H1 (cell line): Measurements from ENCODE around the gene CCDC179. TPM values are rescaled to one million over a fixed set of nuclear protein-coding genes. Genes with fewer than 3 reads are reported as not detected.

ENCODE experiments used
- CTCF ChIA-PET: fragments of 300-600 bp; sonication (Branson Sonifier 250); formaldehyde crosslinking; loops from one replicate; lab custom pipeline; 2021; ENCODE audit not compliant: partially characterized antibody; lab: Charles Lee
- POLR2A ChIA-PET: fragments of 300-600 bp; sonication (Branson Sonifier 250); formaldehyde crosslinking; loops from one replicate; lab custom pipeline; 2021; ENCODE audit warnings: inconsistent platforms; ENCODE audit not compliant: partially characterized antibody; lab: Charles Lee
- DNase-seq, 2 experiments: peaks; one replicate each; pipeline versions ENCODE4 v3.0.0 to v3.0.0-alpha.2; 2010 to 2022; ENCODE audit warnings: low spot score in 2 of 2, low read depth in 1 of 2, mixed read lengths in 1 of 2
- FAIRE-seq: peaks from 2 replicates; lab custom pipeline; 2011; peaks lifted over from hg19 to GRCh38; lab: Jason Lieb, UNC
- H2AFZ ChIP-seq: 2 replicates; pipeline ENCODE4 v1.8.1; 2012; ENCODE audit warnings: low read length, inconsistent platforms
- H2AK5ac ChIP-seq: 2 replicates; pipeline ENCODE4 v1.6.1; 2013; ENCODE audit warnings: low read depth, low read length
- H2BK120ac ChIP-seq: replicated peaks from 2 replicates; pipeline ENCODE3; 2013; ENCODE audit warnings: low read depth, low read length, inconsistent platforms
- H2BK12ac ChIP-seq: 2 replicates; pipeline ENCODE4 v1.6.1; 2013; ENCODE audit warnings: low read depth, low read length
- H2BK15ac ChIP-seq: 2 replicates; pipeline ENCODE4 v1.6.1; 2013; ENCODE audit warnings: low read length
- H2BK20ac ChIP-seq: 2 replicates; pipeline ENCODE4 v1.6.1; 2013; ENCODE audit warnings: low read length
- H2BK5ac ChIP-seq: 2 replicates; pipeline ENCODE4 v1.6.1; 2013; ENCODE audit warnings: low read depth, low read length
- H3K14ac ChIP-seq: 2 replicates; pipeline ENCODE4 v1.6.1; 2013; ENCODE audit warnings: inconsistent platforms; ENCODE audit not compliant: insufficient read length
- H3K18ac ChIP-seq: 2 replicates; pipeline ENCODE4 v1.6.1; 2013; ENCODE audit warnings: low read length; ENCODE audit errors: extremely low read depth
- H3K23ac ChIP-seq: 2 replicates; pipeline ENCODE4 v1.6.1; 2013; ENCODE audit warnings: inconsistent platforms; ENCODE audit not compliant: insufficient read length
- H3K23me2 ChIP-seq: 2 replicates; pipeline ENCODE4 v1.6.1; 2013; ENCODE audit warnings: low read depth, low read length
- H3K27ac ChIP-seq: 2 replicates; pipeline ENCODE4 v1.6.1; 2011; ENCODE audit warnings: low read depth, low read length, inconsistent platforms
- H3K27me3 ChIP-seq, 4 experiments: replicated peaks in 1 of 4; 1 replicate in 1 of 4; 2 replicates in 3 of 4; pipeline versions ENCODE4 v1.6.1 to v1.8.1; 2011 to 2013; ENCODE audit warnings: low read length in 3 of 4, mild to moderate bottlenecking in 3 of 4, inconsistent platforms in 2 of 4, mixed read lengths in 2 of 4, moderate library complexity in 1 of 4; ENCODE audit not compliant: control insufficient read depth in 3 of 4, insufficient read depth in 3 of 4; ENCODE audit errors: extremely low read depth in 1 of 4
- H3K36me3 ChIP-seq, 4 experiments: 2 replicates each; pipeline versions ENCODE4 v1.6.1 to v1.8.1; 2011 to 2013; ENCODE audit warnings: mild to moderate bottlenecking in 4 of 4, low read length in 3 of 4, moderate library complexity in 2 of 4, control low read depth in 1 of 4, inconsistent platforms in 1 of 4; ENCODE audit not compliant: insufficient read depth in 4 of 4, control insufficient read depth in 2 of 4
- H3K4ac ChIP-seq: replicated peaks from 2 replicates; pipeline ENCODE3; 2013; ENCODE audit warnings: low read length, low read depth, mixed read lengths, inconsistent platforms; ENCODE audit not compliant: insufficient read length
- H3K4me1 ChIP-seq, 4 experiments: replicated peaks in 1 of 4; 1 replicate in 1 of 4; 2 replicates in 3 of 4; pipeline versions ENCODE4 v1.6.1 to v1.8.1; 2011 to 2013; ENCODE audit warnings: low read length in 3 of 4, inconsistent platforms in 2 of 4, mixed read lengths in 1 of 4; ENCODE audit not compliant: insufficient read depth in 4 of 4, control insufficient read depth in 3 of 4
- H3K4me2 ChIP-seq, 2 experiments: 2 replicates each; pipeline versions ENCODE4 v1.6.1 to v1.8.1; 2011 to 2013; ENCODE audit warnings: low read depth in 2 of 2, low read length in 2 of 2, control low read depth in 1 of 2, inconsistent platforms in 1 of 2, mild to moderate bottlenecking in 1 of 2; ENCODE audit not compliant: insufficient read depth in 1 of 2
- H3K4me3 ChIP-seq, 4 experiments: fragments of 200-600, 300-600 bp in 1 of 4; sonication (generic), shearing (Covaris generic), sonication (Bioruptor Twin) in 1 of 4; 2 replicates each; pipeline versions ENCODE4 v1.5.1 to v1.8.1; 2011 to 2016; ENCODE audit warnings: low read length in 4 of 4, low read depth in 3 of 4, control low read depth in 2 of 4, inconsistent platforms in 2 of 4, mild to moderate bottlenecking in 2 of 4, mixed read lengths in 1 of 4, moderate library complexity in 1 of 4; ENCODE audit not compliant: insufficient read depth in 2 of 4; ENCODE audit errors: extremely low read depth in 1 of 4
- H3K56ac ChIP-seq: replicated peaks from 2 replicates; pipeline ENCODE3; 2013; ENCODE audit warnings: low read depth, mild to moderate bottlenecking, mixed read lengths, low read length, inconsistent platforms; ENCODE audit not compliant: insufficient read length
- H3K79me1 ChIP-seq: 2 replicates; pipeline ENCODE4 v1.6.1; 2013; ENCODE audit warnings: low read depth, low read length, control low read depth
- H3K79me2 ChIP-seq, 2 experiments: 2 replicates each; pipeline versions ENCODE4 v1.6.1 to v1.8.1; 2012 to 2013; ENCODE audit warnings: low read length in 2 of 2, mild to moderate bottlenecking in 2 of 2, inconsistent platforms in 1 of 2; ENCODE audit not compliant: insufficient read depth in 2 of 2, control insufficient read depth in 1 of 2
- H3K9ac ChIP-seq, 4 experiments: replicated peaks in 1 of 4; 1 replicate in 1 of 4; 2 replicates in 3 of 4; pipeline versions ENCODE4 v1.6.1 to v1.8.1; 2011 to 2013; ENCODE audit warnings: low read depth in 3 of 4, low read length in 3 of 4, control low read depth in 2 of 4, mild to moderate bottlenecking in 2 of 4, moderate library complexity in 2 of 4, inconsistent platforms in 1 of 4; ENCODE audit errors: extremely low read depth in 1 of 4
- H3K9me3 ChIP-seq, 2 experiments: 2 replicates each; pipeline versions ENCODE4 v1.6.1 to v1.8.1; 2012 to 2013; ENCODE audit warnings: mild to moderate bottlenecking in 2 of 2, moderate library complexity in 2 of 2, control low read depth in 1 of 2, inconsistent platforms in 1 of 2, low read depth in 1 of 2, low read length in 1 of 2, mixed read lengths in 1 of 2; ENCODE audit not compliant: insufficient read depth in 2 of 2
- H4K20me1 ChIP-seq, 2 experiments: replicated peaks in 1 of 2; 2 replicates each; pipeline versions ENCODE3 to v1.8.1; 2011 to 2013; ENCODE audit warnings: inconsistent platforms in 2 of 2, low read length in 2 of 2, mild to moderate bottlenecking in 1 of 2; ENCODE audit not compliant: insufficient read depth in 2 of 2, control insufficient read depth in 1 of 2
- H4K5ac ChIP-seq: 2 replicates; pipeline ENCODE4 v1.6.1; 2013; ENCODE audit warnings: low read length, low read depth, mixed read lengths, inconsistent platforms; ENCODE audit not compliant: insufficient read length
- H4K8ac ChIP-seq: 2 replicates; pipeline ENCODE4 v1.8.0; 2013; ENCODE audit warnings: mild to moderate bottlenecking, moderate library complexity, low read length, inconsistent platforms; ENCODE audit not compliant: insufficient read depth; ENCODE audit errors: extremely low read depth
- H4K91ac ChIP-seq: replicated peaks from 2 replicates; pipeline ENCODE3; 2013; ENCODE audit warnings: low read length, mixed read lengths, inconsistent platforms; ENCODE audit not compliant: insufficient read length
- BACH1 ChIP-seq: IDR thresholded peaks from 2 replicates; pipeline ENCODE4 v1.6.1; 2012; ENCODE audit warnings: low read length, improper control_type of control experiment
- BRCA1 ChIP-seq: IDR thresholded peaks from 2 replicates; pipeline ENCODE4 v1.6.1; 2012; ENCODE audit warnings: low read depth, low read length, improper control_type of control experiment
- CREB1 ChIP-seq: IDR thresholded peaks from 2 replicates; pipeline ENCODE4 v1.6.1; 2012; ENCODE audit warnings: inconsistent platforms
- CTBP2 ChIP-seq: IDR thresholded peaks from 2 replicates; pipeline ENCODE4 v1.7.0; 2011; ENCODE audit warnings: borderline replicate concordance, mild to moderate bottlenecking, moderate library complexity, mixed read lengths, low read length; ENCODE audit not compliant: insufficient read depth, insufficient read length
- EP300 ChIP-seq, 2 experiments: IDR thresholded peaks; 1 replicate in 1 of 2; 2 replicates in 1 of 2; pipeline ENCODE4 v1.6.1; 2011 to 2012; ENCODE audit warnings: low read depth in 2 of 2, low read length in 2 of 2, mild to moderate bottlenecking in 2 of 2, borderline replicate concordance in 1 of 2, inconsistent platforms in 1 of 2, moderate library complexity in 1 of 2
- HDAC6 ChIP-seq: IDR thresholded peaks from one replicate; pipeline ENCODE4 v1.7.1; 2012; ENCODE audit warnings: low read depth, mild to moderate bottlenecking, inconsistent platforms, low read length, moderate library complexity
- KDM1A ChIP-seq: fragments of 200-600, 300-600 bp; sonication (generic); IDR thresholded peaks from 2 replicates; pipeline ENCODE4 v1.7.1; 2016; ENCODE audit warnings: mild to moderate bottlenecking, low read length, borderline replicate concordance
- KDM4A ChIP-seq: IDR thresholded peaks from one replicate; pipeline ENCODE4 v1.7.1; 2012; ENCODE audit warnings: low read depth, mild to moderate bottlenecking, moderate library complexity, low read length, inconsistent platforms; ENCODE audit not compliant: severe bottlenecking
- KDM5A ChIP-seq: fragments of 200-600 bp; IDR thresholded peaks from 2 replicates; pipeline ENCODE4 v1.7.1; 2012; ENCODE audit warnings: mild to moderate bottlenecking, low read length, inconsistent platforms, mixed read lengths
- POU5F1 ChIP-seq: IDR thresholded peaks from 2 replicates; pipeline ENCODE4 v1.6.1; 2011; ENCODE audit warnings: low read depth, mild to moderate bottlenecking, low read length, moderate library complexity
- RFX5 ChIP-seq: IDR thresholded peaks from 2 replicates; pipeline ENCODE4 v1.6.1; 2011; ENCODE audit warnings: low read depth, low read length, improper control_type of control experiment, borderline replicate concordance
- SIRT6 ChIP-seq: IDR thresholded peaks from one replicate; pipeline ENCODE4 v1.7.1; 2012; ENCODE audit warnings: low read length, inconsistent platforms
- SP2 ChIP-seq: IDR thresholded peaks from 2 replicates; pipeline ENCODE4 v1.6.1; 2012; ENCODE audit warnings: mild to moderate bottlenecking, low read length, inconsistent platforms
- TAF1 ChIP-seq: IDR thresholded peaks from 2 replicates; pipeline ENCODE4 v1.6.1; 2011; ENCODE audit warnings: mild to moderate bottlenecking, low read depth, low read length
- TBP ChIP-seq: IDR thresholded peaks from 2 replicates; pipeline ENCODE4 v1.6.1; 2011; ENCODE audit warnings: low read depth, low read length, improper control_type of control experiment
- TCF12 ChIP-seq: IDR thresholded peaks from 2 replicates; pipeline ENCODE4 v1.6.1; 2011; ENCODE audit warnings: low read depth, mild to moderate bottlenecking, low read length
- YY1 ChIP-seq: IDR thresholded peaks from 2 replicates; pipeline ENCODE4 v1.6.1; 2011; ENCODE audit warnings: low read depth, mild to moderate bottlenecking, low read length
- whole genome bisulfite sequencing, 2 experiments: shearing (Covaris generic) in 1 of 2; methylation state at CpG; one replicate each; pipeline versions ENCODE4 v1.1.6 to v1.1.7; 2013 to 2015; ENCODE audit warnings: low lambda C conversion rate in 2 of 2, mixed read lengths in 2 of 2, inconsistent platforms in 1 of 2, low coverage in 1 of 2, missing lambda C conversion rate in 1 of 2; ENCODE audit not compliant: insufficient replicate concordance in 2 of 2, insufficient coverage in 1 of 2, insufficient read length in 1 of 2; ENCODE audit errors: extremely low coverage in 1 of 2, missing lambda C conversion rate in 1 of 2; 5-methylcytosine and 5-hydroxymethylcytosine counted together
- polyA plus RNA-seq, 7 experiments: library from polyadenylated mRNA; depleted of rRNA in 3 of 7; stranded (reverse) in 5 of 7; unstranded in 2 of 7; fragments of >200 nt in 5 of 7; fragments of 200-250 nt in 2 of 7; gene quantifications; 1 replicate in 5 of 7; 2 replicates in 1 of 7; 4 replicates in 1 of 7; pipeline versions ENCODE4 v1.2.1 to v1.2.3, GENCODE V29; 2011 to 2013; ENCODE audit warnings: missing spikeins in 2 of 7, mixed read lengths in 2 of 7
- total RNA-seq: library from RNA; stranded (reverse); fragmentation: NEBNext Ultra II Directional; extraction: Animal tissue kit (Norgen Biotek cat#: 25700); gene quantifications from 2 replicates; pipeline ENCODE4 v1.2.1, GENCODE V29; 2021

The CCDC179 gene
- total and polyA plus RNA-seq, 2 of the 8 experiments (the other 6 are each of a cell fraction or from before 2014, with no cell fraction given): not detected

DNA sequence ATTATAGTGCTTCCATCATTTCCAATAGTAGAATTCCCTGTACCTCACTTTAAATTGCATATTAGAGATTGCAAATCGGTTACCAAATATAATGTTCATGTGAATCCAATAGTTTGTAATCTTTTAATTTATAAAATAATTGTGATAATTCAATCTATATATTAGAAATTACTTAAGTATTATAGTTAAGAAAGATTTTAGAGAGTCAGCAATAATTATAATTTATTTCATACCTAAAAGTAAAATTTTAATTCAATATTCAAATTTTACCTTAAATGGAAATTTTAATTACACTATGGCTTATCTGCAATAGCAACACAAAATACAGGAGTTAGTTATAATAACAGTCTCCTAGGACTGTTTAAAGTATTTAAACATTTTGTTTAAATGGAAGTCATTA, 13.5 kb downstream of the CCDC179 start:
- no peak overlapping the region for H3K23ac ChIP-seq
- H2BK20ac ChIP-seq: no peak overlapping the region
- FAIRE-seq: no peak
- H3K36me3 ChIP-seq: no peaks in the 10 kb centered on the region
- 0 out of 4 replicates have a peak, but pooled peaks cover 0 to 4% of the 10 kb centered on the region in 2 experiments for H3K9me3 ChIP-seq
- H2AFZ ChIP-seq: no peak overlapping the region
- 92% methylated on average over 1 of the region's 1 CpG; no CpG with 5 or more reads in 1 of the 2 experiments for WGBS, 2 experiments
- no peaks in the 10 kb centered on the region for H3K4me1 ChIP-seq
- H3K27ac ChIP-seq: no peak overlapping the region
- H3K4me3 ChIP-seq: no peak overlapping the region
- H3K56ac ChIP-seq: no peak overlapping the region
- no peak overlapping the region for H2BK120ac ChIP-seq
- H2BK5ac ChIP-seq: no peak overlapping the region
- no peaks in the 10 kb centered on the region for H3K79me2 ChIP-seq
- no peak overlapping the region for H3K9ac ChIP-seq
- no peak overlapping the region for H3K14ac ChIP-seq
- no peaks in the 10 kb centered on the region for H3K79me1 ChIP-seq
- H4K20me1 ChIP-seq: no peaks in the 10 kb centered on the region
- no peak for DNase-seq
- no peak overlapping the region for H3K4ac ChIP-seq
- CTCF ChIA-PET: no interaction called here
- POLR2A ChIA-PET: no interaction called here
- no peak overlapping the region for H2BK15ac ChIP-seq
- H4K5ac ChIP-seq: no peak overlapping the region
- no peak overlapping the region for H4K91ac ChIP-seq
- H3K27me3 ChIP-seq: no peaks in the 10 kb centered on the region
- H2AK5ac ChIP-seq: no peak overlapping the region
- no peak overlapping the region for H3K4me2 ChIP-seq
- no peak overlapping the region for H2BK12ac ChIP-seq
- H4K8ac ChIP-seq: no peak overlapping the region
- no peak overlapping the region for H3K18ac ChIP-seq
- no peaks in the 10 kb centered on the region for H3K23me2 ChIP-seq
- TF ChIP-seq SP2 (no peak), CREB1 (no peak), TCF12 (no peak), EP300 (IDR thresholded peaks at IDR 0.05; ENCODE audit: borderline replicate concordance in 1 of 2, low read depth in 2 of 2, low read length in 2 of 2) (no peak), KDM1A (no peak), KDM4A (no peak), BRCA1 (no peak), RFX5 (no peak), HDAC6 (no peak), TBP (no peak), POU5F1 (no peak), CTBP2 (no peak), SIRT6 (no peak), KDM5A (no peak), TAF1 (no peak), YY1 (no peak), BACH1 (no peak)
